Fibroblast of mammary gland (primary cell): Measurements from ENCODE around the gene HAUS1.

Experiments
- DNase-seq: peaks from one replicate; pipeline ENCODE4 v3.0.0-alpha.2; 2010; ENCODE audit warnings: low read depth
- H3K4me3 ChIP-seq: 2 replicates; pipeline ENCODE4 v1.5.1; 2011; ENCODE audit warnings: low read depth, mild to moderate bottlenecking, low read length, moderate library complexity; ENCODE audit not compliant: control insufficient read depth
- TF ChIP-seq, protein P1 (sequence below): conservative IDR thresholded peaks from 2 replicates; pipeline ENCODE4 v1.5.1; 2011; ENCODE audit warnings: low read depth, low read length, inconsistent platforms; ENCODE audit not compliant: control insufficient read depth, insufficient read depth

The HAUS1 gene, protein sequence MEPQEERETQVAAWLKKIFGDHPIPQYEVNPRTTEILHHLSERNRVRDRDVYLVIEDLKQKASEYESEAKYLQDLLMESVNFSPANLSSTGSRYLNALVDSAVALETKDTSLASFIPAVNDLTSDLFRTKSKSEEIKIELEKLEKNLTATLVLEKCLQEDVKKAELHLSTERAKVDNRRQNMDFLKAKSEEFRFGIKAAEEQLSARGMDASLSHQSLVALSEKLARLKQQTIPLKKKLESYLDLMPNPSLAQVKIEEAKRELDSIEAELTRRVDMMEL

DNA sequence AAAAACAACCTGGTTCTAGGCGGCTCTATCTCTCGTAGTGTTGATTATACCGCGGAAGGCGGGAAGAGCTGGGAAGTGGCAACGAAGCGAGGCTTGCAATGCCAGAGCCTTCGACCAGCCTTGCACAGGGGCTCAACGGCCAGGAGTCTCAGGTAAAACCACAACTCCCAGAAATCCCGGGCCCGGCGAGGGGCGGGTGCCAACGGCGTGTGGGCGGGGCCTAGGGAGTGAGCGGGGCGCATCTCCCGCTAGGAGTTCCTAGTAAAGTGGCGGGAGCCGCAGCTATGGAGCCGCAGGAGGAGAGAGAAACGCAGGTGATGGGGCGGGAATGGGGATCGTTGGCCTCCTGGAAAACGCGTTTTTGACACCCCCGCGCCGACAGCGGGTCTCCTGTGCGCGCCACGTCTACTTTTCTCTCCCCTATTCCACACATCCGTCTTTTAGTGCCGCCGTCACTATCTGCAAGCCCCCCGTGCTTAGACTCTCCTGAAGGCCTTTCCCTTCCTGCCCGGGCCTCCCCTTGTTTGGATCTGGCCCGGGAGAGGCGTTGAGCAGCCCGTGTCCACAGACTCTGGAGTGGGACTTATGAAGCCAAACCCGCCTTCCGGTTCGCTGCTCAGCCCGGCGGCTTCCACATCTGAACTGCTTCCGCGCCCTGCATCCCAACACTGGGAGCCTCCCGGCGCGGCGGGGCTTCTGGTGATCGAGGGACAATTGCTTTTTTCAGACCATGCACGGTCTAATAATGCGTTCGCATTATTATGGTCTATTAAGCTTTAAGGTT, at the start of gene HAUS1:
TSS of gene HAUS1 (plus strand) at position 258 of the 784 bp plus-strand sequence. CDS start at position 285, 27 bp downstream.
- DNase-seq, result peak; percentile 70
- TF ChIP-seq, protein P1, sequence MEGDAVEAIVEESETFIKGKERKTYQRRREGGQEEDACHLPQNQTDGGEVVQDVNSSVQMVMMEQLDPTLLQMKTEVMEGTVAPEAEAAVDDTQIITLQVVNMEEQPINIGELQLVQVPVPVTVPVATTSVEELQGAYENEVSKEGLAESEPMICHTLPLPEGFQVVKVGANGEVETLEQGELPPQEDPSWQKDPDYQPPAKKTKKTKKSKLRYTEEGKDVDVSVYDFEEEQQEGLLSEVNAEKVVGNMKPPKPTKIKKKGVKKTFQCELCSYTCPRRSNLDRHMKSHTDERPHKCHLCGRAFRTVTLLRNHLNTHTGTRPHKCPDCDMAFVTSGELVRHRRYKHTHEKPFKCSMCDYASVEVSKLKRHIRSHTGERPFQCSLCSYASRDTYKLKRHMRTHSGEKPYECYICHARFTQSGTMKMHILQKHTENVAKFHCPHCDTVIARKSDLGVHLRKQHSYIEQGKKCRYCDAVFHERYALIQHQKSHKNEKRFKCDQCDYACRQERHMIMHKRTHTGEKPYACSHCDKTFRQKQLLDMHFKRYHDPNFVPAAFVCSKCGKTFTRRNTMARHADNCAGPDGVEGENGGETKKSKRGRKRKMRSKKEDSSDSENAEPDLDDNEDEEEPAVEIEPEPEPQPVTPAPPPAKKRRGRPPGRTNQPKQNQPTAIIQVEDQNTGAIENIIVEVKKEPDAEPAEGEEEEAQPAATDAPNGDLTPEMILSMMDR, result no peak
- H3K4me3 ChIP-seq, result peak within 1 kb of the TSS; percentile 98

DNA sequence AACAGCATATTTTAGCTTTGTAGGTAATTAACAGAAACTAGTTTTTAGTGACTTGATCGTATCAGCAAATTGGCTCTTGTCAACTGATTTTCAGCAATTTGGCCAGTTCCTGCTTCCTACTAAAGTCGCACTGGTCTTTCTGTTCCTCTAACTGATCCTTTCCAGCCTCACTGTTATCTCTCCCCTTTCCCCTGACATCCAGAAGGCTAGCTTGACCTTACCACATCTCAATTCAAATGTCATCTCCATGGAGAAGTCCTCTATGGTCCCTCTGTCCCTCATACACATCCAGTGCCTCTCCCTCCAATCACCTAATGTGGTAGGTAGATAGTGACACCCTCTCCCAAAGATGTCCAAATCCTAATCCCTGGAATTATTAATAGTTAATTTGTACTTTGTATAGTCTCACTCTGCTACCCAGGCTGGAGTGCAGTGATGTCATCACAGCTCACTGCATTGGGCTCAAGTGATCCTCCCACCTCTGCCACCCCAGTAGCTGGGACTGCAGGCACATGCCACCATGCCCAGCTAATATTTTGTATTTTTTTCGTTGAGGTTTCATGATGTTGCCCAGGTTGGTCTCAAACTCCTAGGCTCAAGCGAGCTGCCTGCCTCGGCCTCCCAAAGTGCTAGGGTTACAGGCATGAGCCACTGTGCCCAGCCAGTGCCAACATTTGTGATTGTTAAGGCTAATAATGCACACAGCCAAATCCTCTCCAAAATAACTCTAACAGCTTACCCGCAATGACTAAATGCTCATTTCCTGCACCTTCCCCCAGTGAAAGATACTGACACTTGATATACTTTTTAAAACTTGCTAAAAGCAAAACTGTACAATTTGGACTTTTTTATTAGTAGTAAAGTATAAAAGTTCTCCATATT, 49.0 kb upstream of the HAUS1 start:
- no peak overlapping the region for H3K4me3 ChIP-seq
- TF ChIP-seq, protein P1, result no peak
- no peak for DNase-seq

DNA sequence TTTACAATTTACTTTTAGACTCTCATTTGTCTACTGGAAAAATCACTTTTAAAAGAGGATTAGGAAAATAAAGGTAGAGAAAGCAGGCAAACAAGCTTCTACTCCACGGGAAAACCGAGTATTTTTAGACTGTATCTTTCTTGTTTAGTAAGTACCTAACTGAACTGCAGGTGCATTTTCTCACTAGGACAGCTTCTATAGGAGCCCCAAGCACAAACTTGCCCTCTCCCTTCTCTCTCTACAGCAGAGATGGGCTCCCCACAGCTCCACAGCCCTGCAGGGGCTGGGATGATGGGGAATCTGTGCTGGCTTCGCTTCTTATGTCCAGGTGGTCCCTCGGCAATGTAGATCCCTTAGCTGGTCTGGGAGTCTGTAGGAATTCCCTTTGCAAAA, 48.4 kb upstream of the HAUS1 start:
- H3K4me3 ChIP-seq, result no peak overlapping the region
- TF ChIP-seq, protein P1, result no peak
- DNase-seq, result no peak

DNA sequence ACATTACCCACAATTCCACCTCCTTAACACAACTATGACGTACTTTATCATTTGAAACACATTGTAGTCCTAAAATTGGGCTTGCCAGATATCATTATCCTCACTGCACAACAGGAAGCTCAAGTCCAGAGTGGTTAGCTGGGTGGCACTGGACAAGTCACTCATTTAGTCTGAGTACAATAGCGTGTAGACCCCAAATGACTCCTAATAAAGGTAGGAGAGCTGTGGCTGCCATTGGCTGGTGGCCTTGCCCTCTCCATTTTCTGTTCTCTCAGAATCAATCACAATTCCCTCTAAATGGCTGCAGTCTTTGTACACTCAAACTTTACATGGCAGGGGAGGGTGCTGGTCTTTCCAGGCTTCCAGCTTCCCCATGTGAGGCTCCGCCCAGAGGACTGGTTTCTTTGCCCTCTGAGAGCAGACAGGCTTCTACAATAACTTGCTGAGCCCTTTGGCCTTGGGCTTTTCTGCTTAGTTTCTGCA, 43.8 kb upstream of the HAUS1 start:
- no peak for DNase-seq
- TF ChIP-seq, protein P1, result no peak
- H3K4me3 ChIP-seq, result no peak overlapping the region

DNA sequence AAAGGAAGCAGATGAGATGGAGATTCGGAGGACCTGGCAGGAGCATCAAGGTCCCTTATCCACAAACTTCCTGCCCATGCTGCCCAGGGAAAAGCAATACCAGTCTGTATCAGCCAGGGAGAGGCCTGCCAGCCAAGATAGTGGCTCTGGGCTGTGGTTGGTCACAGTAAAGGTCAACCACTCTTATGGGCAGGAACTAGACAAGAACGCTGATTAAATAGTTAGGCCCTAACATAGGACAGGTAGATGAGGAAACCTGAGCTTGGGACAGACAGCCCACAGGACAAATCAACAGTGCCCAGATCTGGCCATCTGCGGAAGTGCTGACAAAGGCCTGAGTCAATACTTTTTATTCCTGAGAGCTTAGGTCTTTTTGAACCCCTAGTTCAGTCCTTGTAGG, 42.8 kb upstream of the HAUS1 start:
- H3K4me3 ChIP-seq, result no peak overlapping the region
- TF ChIP-seq, protein P1, result no peak
- DNase-seq, result no peak

DNA sequence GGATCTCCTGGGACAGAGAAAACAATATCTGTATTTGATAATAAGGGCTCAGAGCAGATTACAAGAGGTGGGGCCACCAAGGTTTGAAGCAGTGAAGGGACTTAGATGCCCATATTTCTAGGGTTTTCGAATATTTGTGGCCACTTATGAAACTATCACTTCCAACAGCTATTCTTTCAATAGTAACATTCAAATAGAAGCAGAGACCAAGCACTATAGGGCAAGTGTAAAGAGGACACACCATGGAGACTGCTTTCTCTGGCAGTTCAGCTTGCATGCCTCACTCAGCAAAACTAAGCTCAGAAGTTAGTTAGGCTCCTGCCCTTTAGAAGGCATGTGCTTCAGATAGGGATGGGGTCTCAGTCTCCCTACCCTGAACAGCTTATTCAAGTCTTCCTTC, 42.4 kb upstream of the HAUS1 start:
- TF ChIP-seq, protein P1, result no peak
- no peak for DNase-seq
- H3K4me3 ChIP-seq, result no peak overlapping the region
